ENCODE results near the gene TMCO1. TPM values are rescaled to one million over a fixed set of nuclear protein-coding genes. Genes with fewer than 3 reads are reported as not detected.
A peak's percentile ranks its signal among the peaks of the same experiment; 100 is the strongest.
"Not testable (repeated sequence)": the region's sequence is repeated elsewhere in the genome, so short reads cannot be mapped to it uniquely, and the experiment has no call there.

Gene TMCO1
- polyA plus RNA-seq, 1 donor: 116 TPM

DNA sequence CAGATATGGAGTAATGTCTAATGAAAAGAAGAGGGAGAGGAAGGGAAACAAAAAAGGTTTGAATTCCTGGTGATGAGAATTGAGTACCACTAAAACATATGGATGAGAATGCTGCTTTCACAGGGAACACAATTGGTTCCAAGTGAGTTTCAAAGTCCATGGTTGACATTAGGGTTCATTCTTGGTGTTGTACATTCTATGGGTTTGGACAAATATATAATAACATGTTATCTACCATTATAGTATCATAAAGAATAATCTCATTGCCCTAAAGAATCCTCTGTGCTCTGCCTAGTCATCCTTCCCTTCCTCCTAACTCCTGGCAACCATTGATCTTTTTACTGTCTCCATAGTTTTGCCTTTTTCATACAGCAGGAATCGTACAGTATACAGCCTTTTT lies 20.1 kb downstream of the TMCO1 start:
- Histone ChIP-seq H3K4me1 (ENCODE audit: control insufficient read depth, insufficient read depth, low read length) (peaks cover 12% of the 10 kb centered on the region), H3K36me3 (ENCODE audit: control insufficient read depth, insufficient read depth, low read length) (peaks cover 13% of the 10 kb centered on the region), H3K27ac (ENCODE audit: low read length) (no peak overlapping the region), H3K27me3 (ENCODE audit: control insufficient read depth, insufficient read depth, low read length) (no peaks in the 10 kb centered on the region), H3K9me3 (ENCODE audit: control insufficient read depth, low read depth, low read length) (peaks cover 2% of the 10 kb centered on the region), H3K4me3 (ENCODE audit: low read length) (no peak overlapping the region)
- no CpG with 5 or more reads among the region's 1 CpG for WGBS (ENCODE audit: insufficient coverage, low lambda C conversion rate)
- peak in 1 of 2 donors; percentile 3 for DNase-seq

DNA sequence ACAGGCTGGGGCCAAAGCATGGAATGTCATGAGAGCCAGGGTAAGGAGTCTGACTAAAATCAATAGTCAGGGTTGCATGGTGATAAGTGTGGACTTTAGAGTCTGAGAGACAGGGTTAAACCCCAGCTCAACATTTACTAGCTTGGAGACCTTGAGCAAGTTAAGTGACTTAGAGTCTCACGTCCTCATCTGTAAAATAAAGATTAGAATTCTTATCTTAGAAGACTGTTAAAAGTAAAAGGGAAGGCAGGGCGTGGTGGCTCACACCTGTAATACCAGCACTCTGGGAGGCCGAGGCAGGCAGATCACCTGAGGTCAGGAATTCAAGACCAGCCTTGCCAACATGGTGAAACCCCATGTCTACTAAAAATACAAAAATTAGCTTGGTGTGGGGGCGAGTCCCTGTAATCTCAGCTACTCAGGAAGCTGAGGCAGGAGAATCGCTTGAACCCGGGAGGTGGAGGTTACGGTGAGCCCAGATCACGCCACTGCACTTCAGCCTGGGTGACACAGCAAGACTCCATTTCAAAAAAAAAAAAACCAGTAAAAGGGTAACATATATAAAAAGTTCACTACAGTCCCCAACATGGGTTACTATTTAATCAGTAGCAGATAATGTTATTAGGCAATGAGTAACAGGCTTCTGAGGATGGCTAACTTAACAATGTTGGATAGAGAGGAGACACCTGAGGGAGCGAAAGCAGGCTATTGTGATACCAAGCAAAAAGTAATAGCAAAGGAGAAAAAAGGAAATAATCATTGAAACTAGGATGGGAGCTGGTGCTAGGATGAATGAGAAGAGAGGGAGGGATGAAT lies 20.8 kb downstream of the TMCO1 start:
- H3K4me3 ChIP-seq (ENCODE audit: low read length): no peak overlapping the region
- peaks cover 10% of the 10 kb centered on the region for H3K36me3 ChIP-seq (ENCODE audit: control insufficient read depth, insufficient read depth, low read length)

DNA sequence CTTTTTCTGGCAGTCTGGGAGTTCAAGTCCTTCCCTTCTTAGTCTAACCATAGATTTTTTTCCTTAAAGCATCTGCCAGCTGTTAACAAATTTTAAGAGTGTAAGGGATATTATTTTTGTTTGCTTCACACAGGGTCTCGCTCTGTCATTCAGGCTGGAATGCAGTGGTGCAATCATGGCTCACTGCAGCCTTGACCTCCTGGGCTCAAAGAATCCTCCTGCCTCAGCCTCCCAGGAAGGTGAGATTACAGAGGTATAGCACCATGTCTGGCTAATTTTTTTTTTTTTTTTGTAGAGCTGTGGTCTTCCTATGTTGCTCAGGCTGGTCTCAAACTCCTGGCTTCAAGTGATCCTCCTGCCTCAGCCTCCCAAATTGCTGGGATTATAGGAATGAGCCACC lies 23.8 kb downstream of the TMCO1 start:
- H3K9me3 ChIP-seq (ENCODE audit: control insufficient read depth, low read depth, low read length); H3K27me3 ChIP-seq (ENCODE audit: control insufficient read depth, insufficient read depth, low read length); DNase-seq; H3K4me3 ChIP-seq (ENCODE audit: low read length); H3K27ac ChIP-seq (ENCODE audit: low read length): not testable (repeated sequence)
- peaks cover 29% of the 10 kb centered on the region for H3K36me3 ChIP-seq (ENCODE audit: control insufficient read depth, insufficient read depth, low read length)
- no CpG with 5 or more reads among the region's 1 CpG for WGBS (ENCODE audit: insufficient coverage, low lambda C conversion rate)
- peaks cover 12% of the 10 kb centered on the region for H3K4me1 ChIP-seq (ENCODE audit: control insufficient read depth, insufficient read depth, low read length)

More for the DNA sequence above, 20.8 kb downstream of the TMCO1 start:
- Histone ChIP-seq H3K9me3 (ENCODE audit: control insufficient read depth, low read depth, low read length) (peaks cover 2% of the 10 kb centered on the region), H3K27me3 (ENCODE audit: control insufficient read depth, insufficient read depth, low read length) (no peaks in the 10 kb centered on the region), H3K27ac (ENCODE audit: low read length) (peak overlapping the region; percentile 5), H3K4me1 (ENCODE audit: control insufficient read depth, insufficient read depth, low read length) (peaks cover 12% of the 10 kb centered on the region)
- peak; percentile 70 to 87 for DNase-seq
- WGBS (ENCODE audit: insufficient coverage, low lambda C conversion rate): no CpG with 5 or more reads among the region's 9 CpGs

DNA sequence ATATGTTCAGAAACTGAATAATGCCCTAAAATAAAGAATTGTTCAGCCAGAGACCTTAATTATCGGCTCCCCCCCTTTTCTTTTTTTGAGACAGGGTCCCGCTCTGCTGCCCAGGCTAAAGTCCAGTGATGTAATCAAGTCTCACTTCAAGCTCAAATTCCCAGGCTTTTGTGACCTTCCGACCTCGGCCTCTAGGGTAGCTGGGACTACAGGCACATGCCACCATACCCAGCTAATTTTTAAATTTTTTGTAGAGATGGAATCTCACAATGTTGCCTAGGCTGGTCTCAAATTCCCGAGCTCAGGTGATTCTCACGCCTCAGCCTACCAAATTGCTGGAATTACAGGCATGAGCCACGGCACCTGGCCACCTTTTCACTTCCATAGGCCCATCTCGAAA lies 26.5 kb downstream of the TMCO1 start:
- H3K9me3 ChIP-seq (ENCODE audit: control insufficient read depth, low read depth, low read length): no peaks in the 10 kb centered on the region
- H3K36me3 ChIP-seq (ENCODE audit: control insufficient read depth, insufficient read depth, low read length): peaks cover 35% of the 10 kb centered on the region
- no peak for DNase-seq
- H3K4me1 ChIP-seq (ENCODE audit: control insufficient read depth, insufficient read depth, low read length): no peaks in the 10 kb centered on the region
- H3K27me3 ChIP-seq (ENCODE audit: control insufficient read depth, insufficient read depth, low read length): no peaks in the 10 kb centered on the region
- H3K4me3 ChIP-seq (ENCODE audit: low read length): no peak overlapping the region
- no peak overlapping the region for H3K27ac ChIP-seq (ENCODE audit: low read length)
- WGBS (ENCODE audit: insufficient coverage, low lambda C conversion rate): no CpG with 5 or more reads among the region's 8 CpGs

DNA sequence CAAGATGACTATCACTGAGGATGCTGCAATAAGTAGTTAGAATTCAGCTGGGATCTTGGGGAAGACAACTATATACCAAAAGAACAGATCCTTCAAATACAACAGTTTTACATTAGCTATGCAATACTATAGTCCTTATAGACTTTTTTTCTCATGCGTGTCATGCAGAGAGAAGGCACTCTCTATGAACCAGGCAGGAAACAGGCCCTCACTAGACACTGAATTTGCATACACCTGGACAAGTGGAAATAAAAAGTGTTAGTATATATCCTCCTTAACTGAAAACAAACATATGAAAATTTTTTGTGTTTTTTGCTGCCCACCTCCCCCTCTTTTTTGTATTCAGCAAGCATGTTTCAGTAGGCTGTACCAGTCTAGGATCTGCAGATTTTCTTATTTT lies 29.9 kb downstream of the TMCO1 start:
- no peak overlapping the region for H3K4me3 ChIP-seq (ENCODE audit: low read length)
- no peaks in the 10 kb centered on the region for H3K27me3 ChIP-seq (ENCODE audit: control insufficient read depth, insufficient read depth, low read length)
- no peaks in the 10 kb centered on the region for H3K4me1 ChIP-seq (ENCODE audit: control insufficient read depth, insufficient read depth, low read length)
- 80% methylated on average over 1 of the region's 1 CpG for WGBS (ENCODE audit: insufficient coverage, low lambda C conversion rate)
- no peaks in the 10 kb centered on the region for H3K9me3 ChIP-seq (ENCODE audit: control insufficient read depth, low read depth, low read length)
- H3K36me3 ChIP-seq (ENCODE audit: control insufficient read depth, insufficient read depth, low read length): peaks cover 39% of the 10 kb centered on the region
- H3K27ac ChIP-seq (ENCODE audit: low read length): no peak overlapping the region
- no peak for DNase-seq

DNA sequence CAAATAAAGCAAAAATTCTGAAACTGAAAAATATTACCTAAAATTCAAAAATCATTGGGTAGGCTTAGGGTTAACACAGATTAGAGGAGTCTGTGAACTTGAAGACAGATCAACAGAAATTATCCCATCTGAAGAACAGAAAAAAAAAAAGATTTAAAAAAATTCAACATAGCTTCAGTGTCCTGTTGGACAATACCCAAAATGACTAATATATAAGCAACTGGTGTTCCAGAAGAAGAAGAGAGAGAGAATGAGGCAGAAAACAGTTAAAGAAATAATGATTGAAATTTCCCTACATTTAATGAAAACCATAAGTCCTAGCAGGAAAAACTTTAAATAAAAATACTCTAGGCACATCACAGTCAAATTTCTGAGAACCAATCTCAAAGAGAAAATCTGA lies 31.5 kb downstream of the TMCO1 start:
- no peaks in the 10 kb centered on the region for H3K9me3 ChIP-seq (ENCODE audit: control insufficient read depth, low read depth, low read length)
- H3K27me3 ChIP-seq (ENCODE audit: control insufficient read depth, insufficient read depth, low read length): no peaks in the 10 kb centered on the region
- peaks cover 34% of the 10 kb centered on the region for H3K36me3 ChIP-seq (ENCODE audit: control insufficient read depth, insufficient read depth, low read length)
- no peak overlapping the region for H3K4me3 ChIP-seq (ENCODE audit: low read length)
- no peaks in the 10 kb centered on the region for H3K4me1 ChIP-seq (ENCODE audit: control insufficient read depth, insufficient read depth, low read length)
- H3K27ac ChIP-seq (ENCODE audit: low read length): no peak overlapping the region
- DNase-seq: no peak

DNA sequence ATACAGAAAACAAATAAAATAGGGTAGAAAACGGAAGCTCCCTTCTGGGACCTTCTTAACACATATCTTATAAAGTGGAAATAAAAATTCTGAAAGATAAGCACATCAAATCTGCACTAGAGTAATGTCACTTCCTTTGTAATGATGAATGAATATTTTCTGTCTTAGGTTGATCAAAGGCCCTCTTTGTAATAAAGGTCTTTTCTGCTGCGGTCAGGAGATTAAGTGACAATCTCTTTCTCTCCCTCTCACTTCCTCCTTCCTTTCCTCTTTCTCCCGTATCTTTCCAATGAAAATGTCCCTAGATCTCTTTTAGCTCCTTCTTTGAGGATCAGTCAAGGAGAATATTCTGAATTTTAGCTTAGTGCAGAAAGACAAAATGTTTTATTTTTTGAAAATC lies 33.8 kb downstream of the TMCO1 start:
- WGBS (ENCODE audit: insufficient coverage, low lambda C conversion rate): 93% methylated on average over 3 of the region's 3 CpGs
- H3K36me3 ChIP-seq (ENCODE audit: control insufficient read depth, insufficient read depth, low read length): peaks cover 23% of the 10 kb centered on the region

DNA sequence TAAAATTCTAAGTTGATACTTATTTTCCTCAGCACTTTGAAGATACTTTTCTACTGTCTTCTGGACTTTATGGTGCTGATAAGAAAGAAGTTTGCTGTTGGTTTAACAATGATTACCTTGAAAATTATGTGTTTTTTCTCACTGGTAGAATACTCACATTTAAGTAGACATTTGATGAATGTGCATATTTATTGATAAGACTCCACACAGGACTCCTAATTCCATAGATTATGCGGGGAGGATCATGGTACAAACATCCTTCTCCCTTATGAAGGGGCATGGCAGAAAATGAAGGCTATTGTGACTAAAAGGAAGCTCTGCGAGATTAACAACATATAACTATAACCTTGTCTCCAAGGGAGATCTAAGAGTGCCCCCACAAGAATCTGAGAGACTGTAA lies 41.8 kb downstream of the TMCO1 start:
- Histone ChIP-seq H3K27me3 (ENCODE audit: control insufficient read depth, insufficient read depth, low read length) (no peaks in the 10 kb centered on the region), H3K36me3 (ENCODE audit: control insufficient read depth, insufficient read depth, low read length) (peaks cover 22% of the 10 kb centered on the region), H3K4me3 (ENCODE audit: low read length) (no peak overlapping the region), H3K27ac (ENCODE audit: low read length) (no peak overlapping the region), H3K4me1 (ENCODE audit: control insufficient read depth, insufficient read depth, low read length) (no peaks in the 10 kb centered on the region), H3K9me3 (ENCODE audit: control insufficient read depth, low read depth, low read length) (no peaks in the 10 kb centered on the region)
- no CpG with 5 or more reads among the region's 2 CpGs for WGBS (ENCODE audit: insufficient coverage, low lambda C conversion rate)
- no peak for DNase-seq

More for the DNA sequence above, 33.8 kb downstream of the TMCO1 start:
- Histone ChIP-seq H3K4me1 (ENCODE audit: control insufficient read depth, insufficient read depth, low read length) (no peaks in the 10 kb centered on the region), H3K27me3 (ENCODE audit: control insufficient read depth, insufficient read depth, low read length) (no peaks in the 10 kb centered on the region), H3K9me3 (ENCODE audit: control insufficient read depth, low read depth, low read length) (no peaks in the 10 kb centered on the region), H3K27ac (ENCODE audit: low read length) (no peak overlapping the region), H3K4me3 (ENCODE audit: low read length) (no peak overlapping the region)
- DNase-seq: no peak

DNA sequence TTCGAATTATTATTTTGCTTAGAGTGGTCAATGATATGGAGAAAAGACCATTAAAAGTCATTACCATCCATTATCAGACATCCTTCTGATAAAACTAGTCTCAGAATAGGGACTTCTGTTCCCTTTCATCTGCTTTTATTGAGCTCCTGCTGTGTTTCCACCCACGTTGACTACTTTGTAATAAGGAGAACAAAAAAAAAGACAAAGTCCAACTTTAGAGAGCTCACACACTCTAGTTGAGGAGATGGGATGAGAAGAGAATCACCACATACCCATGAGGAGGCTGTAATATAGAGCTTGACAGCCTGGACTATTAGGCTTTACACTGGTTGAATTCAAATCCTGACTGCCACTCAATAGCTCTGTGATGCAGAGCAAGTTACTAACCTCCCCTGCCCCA lies 42.5 kb downstream of the TMCO1 start:
- Histone ChIP-seq H3K4me3 (ENCODE audit: low read length) (no peak overlapping the region), H3K27ac (ENCODE audit: low read length) (no peak overlapping the region), H3K36me3 (ENCODE audit: control insufficient read depth, insufficient read depth, low read length) (peaks cover 20% of the 10 kb centered on the region), H3K9me3 (ENCODE audit: control insufficient read depth, low read depth, low read length) (no peaks in the 10 kb centered on the region), H3K27me3 (ENCODE audit: control insufficient read depth, insufficient read depth, low read length) (no peaks in the 10 kb centered on the region), H3K4me1 (ENCODE audit: control insufficient read depth, insufficient read depth, low read length) (no peaks in the 10 kb centered on the region)
- peak in 1 of 2 donors; percentile 10 for DNase-seq
- 80% methylated on average over 1 of the region's 2 CpGs for WGBS (ENCODE audit: insufficient coverage, low lambda C conversion rate)

DNA sequence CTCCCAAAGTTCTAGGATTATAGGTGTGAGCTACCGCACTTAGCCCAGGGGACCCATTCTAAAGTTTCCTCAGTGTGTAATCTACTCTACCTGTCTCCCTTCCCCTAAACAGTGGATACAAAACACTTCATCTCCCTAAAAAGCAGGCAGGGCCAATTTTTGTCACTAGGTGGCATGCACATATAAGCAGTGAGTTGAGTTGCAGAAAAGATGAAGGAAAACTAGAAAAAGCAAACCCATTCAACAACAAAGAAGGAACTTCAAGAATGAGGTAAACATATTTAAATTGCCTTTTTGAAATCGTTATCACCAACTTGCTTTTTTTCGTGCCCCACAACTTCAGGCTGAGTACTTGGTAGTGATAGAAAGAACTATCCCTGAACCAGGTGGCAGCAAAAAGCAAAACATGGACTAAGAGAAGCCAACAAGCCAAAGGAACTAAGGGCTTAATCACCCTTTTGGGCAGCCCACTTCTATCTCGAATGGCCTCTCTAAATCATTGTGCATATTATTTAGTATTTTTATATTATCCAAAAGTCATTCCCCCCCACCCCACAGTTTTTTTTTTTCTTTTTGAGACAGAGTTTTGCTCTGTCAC lies 50.7 kb downstream of the TMCO1 start:
- no peaks in the 10 kb centered on the region for H3K36me3 ChIP-seq (ENCODE audit: control insufficient read depth, insufficient read depth, low read length)
- no peaks in the 10 kb centered on the region for H3K9me3 ChIP-seq (ENCODE audit: control insufficient read depth, low read depth, low read length)
- no peak overlapping the region for H3K27ac ChIP-seq (ENCODE audit: low read length)
- peak; percentile 26 to 31 for DNase-seq
- H3K4me1 ChIP-seq (ENCODE audit: control insufficient read depth, insufficient read depth, low read length): no peaks in the 10 kb centered on the region
- WGBS (ENCODE audit: insufficient coverage, low lambda C conversion rate): 17% methylated on average over 2 of the region's 4 CpGs
- no peaks in the 10 kb centered on the region for H3K27me3 ChIP-seq (ENCODE audit: control insufficient read depth, insufficient read depth, low read length)
- H3K4me3 ChIP-seq (ENCODE audit: low read length): no peak overlapping the region

All from large intestine (tissue), 3 donors.